KOPT-K1 (cell line): ENCODE measurements around the gene NAA35.

ENCODE experiments used
- H3K27ac ChIP-seq: fragments of 200-600 bp; sonication (generic); 2 replicates; pipeline ENCODE4 v1.5.1; 2016; ENCODE audit warnings: antibody characterized with exemption, mild to moderate bottlenecking, low read depth, low read length; ENCODE audit not compliant: poor library complexity, severe bottlenecking
- H3K36me3 ChIP-seq: fragments of 200-600 bp; sonication (generic); 2 replicates; pipeline ENCODE4 v1.5.1; 2017; ENCODE audit warnings: antibody characterized with exemption, mild to moderate bottlenecking, low read length, moderate library complexity; ENCODE audit not compliant: insufficient read depth
- H3K9me3 ChIP-seq: fragments of 200-600 bp; sonication (generic); 2 replicates; pipeline ENCODE4 v1.5.1; 2017; ENCODE audit warnings: antibody characterized with exemption, low read length, mild to moderate bottlenecking; ENCODE audit not compliant: insufficient read depth, poor library complexity, severe bottlenecking

Gene NAA35

GRCh38 chr9:85940275-85940831 is 593 bp upstream of the NAA35 start:
- peaks cover 30% of the 10 kb centered on the region for H3K36me3 ChIP-seq
- H3K27ac ChIP-seq: peak overlapping the region; percentile 57
- no peaks in the 10 kb centered on the region for H3K9me3 ChIP-seq

- Histone ChIP-seq H3K9me3 (no peaks in the 10 kb centered on the region), H3K36me3 (peaks cover 41% of the 10 kb centered on the region), H3K27ac (peak overlapping the region; percentile 79)
These were observed 635 bp downstream of the NAA35 start for GRCh38 chr9:85941622-85941940.

- Histone ChIP-seq H3K27ac (peak overlapping the region; percentile 79), H3K9me3 (no peaks in the 10 kb centered on the region), H3K36me3 (peaks cover 48% of the 10 kb centered on the region)
These were observed 1.3 kb downstream of the NAA35 start for GRCh38 chr9:85941966-85942912.

- Histone ChIP-seq H3K9me3 (no peaks in the 10 kb centered on the region), H3K27ac (no peak overlapping the region), H3K36me3 (peaks cover 55% of the 10 kb centered on the region)
These were observed 2.2 kb downstream of the NAA35 start for GRCh38 chr9:85942913-85943709.

GRCh38 chr9:85943757-85944430 is 2.9 kb downstream of the NAA35 start:
- Histone ChIP-seq H3K9me3 (no peaks in the 10 kb centered on the region), H3K27ac (no peak overlapping the region), H3K36me3 (peaks cover 63% of the 10 kb centered on the region)

GRCh38 chr9:85944672-85945071 is 3.7 kb downstream of the NAA35 start:
- no peaks in the 10 kb centered on the region for H3K9me3 ChIP-seq
- H3K27ac ChIP-seq: no peak overlapping the region
- H3K36me3 ChIP-seq: peaks cover 69% of the 10 kb centered on the region

- no peaks in the 10 kb centered on the region for H3K9me3 ChIP-seq
- no peak overlapping the region for H3K27ac ChIP-seq
- peaks cover 88% of the 10 kb centered on the region for H3K36me3 ChIP-seq
These were observed 8.8 kb downstream of the NAA35 start for GRCh38 chr9:85949586-85950335.

GRCh38 chr9:85959955-85960354 is 19.0 kb downstream of the NAA35 start:
- no peaks in the 10 kb centered on the region for H3K9me3 ChIP-seq
- no peak overlapping the region for H3K27ac ChIP-seq
- H3K36me3 ChIP-seq: peaks cover 71% of the 10 kb centered on the region

- Histone ChIP-seq H3K9me3 (no peaks in the 10 kb centered on the region), H3K27ac (no peak overlapping the region), H3K36me3 (peaks cover 79% of the 10 kb centered on the region)
These were observed 19.7 kb downstream of the NAA35 start for GRCh38 chr9:85960688-85961093.

GRCh38 chr9:85964526-85964925 is 23.6 kb downstream of the NAA35 start:
- no peaks in the 10 kb centered on the region for H3K9me3 ChIP-seq
- no peak overlapping the region for H3K27ac ChIP-seq
- H3K36me3 ChIP-seq: peaks cover 81% of the 10 kb centered on the region

- peaks cover 81% of the 10 kb centered on the region for H3K36me3 ChIP-seq
These were observed 24.0 kb downstream of the NAA35 start for GRCh38 chr9:85964949-85965348.

GRCh38 chr9:85969727-85970126 is 28.8 kb downstream of the NAA35 start:
- Histone ChIP-seq H3K9me3 (no peaks in the 10 kb centered on the region), H3K36me3 (peaks cover 77% of the 10 kb centered on the region), H3K27ac (no peak overlapping the region)

More at GRCh38 chr9:85964949-85965348, 24.0 kb downstream of the NAA35 start:
- Histone ChIP-seq H3K27ac (no peak overlapping the region), H3K9me3 (no peaks in the 10 kb centered on the region)

- no peak overlapping the region for H3K27ac ChIP-seq
- H3K9me3 ChIP-seq: no peaks in the 10 kb centered on the region
- H3K36me3 ChIP-seq: peaks cover 77% of the 10 kb centered on the region
These were observed 30.8 kb downstream of the NAA35 start for GRCh38 chr9:85971731-85972130.

GRCh38 chr9:85973238-85973637 is 32.3 kb downstream of the NAA35 start:
- Histone ChIP-seq H3K27ac (no peak overlapping the region), H3K9me3 (no peaks in the 10 kb centered on the region), H3K36me3 (peaks cover 87% of the 10 kb centered on the region)
